H1 (cell line): Measurements from ENCODE around the gene COIL. TPM values are rescaled to one million over a fixed set of nuclear protein-coding genes. Genes with fewer than 3 reads are reported as not detected.

Experiments
- CTCF ChIA-PET: fragments of 300-600 bp; sonication (Branson Sonifier 250); formaldehyde crosslinking; loops from one replicate; lab custom pipeline; 2021; ENCODE audit not compliant: partially characterized antibody; lab: Charles Lee
- POLR2A ChIA-PET: fragments of 300-600 bp; sonication (Branson Sonifier 250); formaldehyde crosslinking; loops from one replicate; lab custom pipeline; 2021; ENCODE audit warnings: inconsistent platforms; ENCODE audit not compliant: partially characterized antibody; lab: Charles Lee
- DNase-seq, 2 experiments: peaks; one replicate each; pipeline versions ENCODE4 v3.0.0 to v3.0.0-alpha.2; 2010 to 2022; ENCODE audit warnings: low spot score in 2 of 2, low read depth in 1 of 2, mixed read lengths in 1 of 2
- FAIRE-seq: peaks from 2 replicates; lab custom pipeline; 2011; peaks lifted over from hg19 to GRCh38; lab: Jason Lieb, UNC
- H2AFZ ChIP-seq: 2 replicates; pipeline ENCODE4 v1.8.1; 2012; ENCODE audit warnings: low read length, inconsistent platforms
- H2AK5ac ChIP-seq: 2 replicates; pipeline ENCODE4 v1.6.1; 2013; ENCODE audit warnings: low read depth, low read length
- H2BK120ac ChIP-seq: replicated peaks from 2 replicates; pipeline ENCODE3; 2013; ENCODE audit warnings: low read depth, low read length, inconsistent platforms
- H2BK12ac ChIP-seq: 2 replicates; pipeline ENCODE4 v1.6.1; 2013; ENCODE audit warnings: low read depth, low read length
- H2BK15ac ChIP-seq: 2 replicates; pipeline ENCODE4 v1.6.1; 2013; ENCODE audit warnings: low read length
- H2BK20ac ChIP-seq: 2 replicates; pipeline ENCODE4 v1.6.1; 2013; ENCODE audit warnings: low read length
- H2BK5ac ChIP-seq: 2 replicates; pipeline ENCODE4 v1.6.1; 2013; ENCODE audit warnings: low read depth, low read length
- H3K14ac ChIP-seq: 2 replicates; pipeline ENCODE4 v1.6.1; 2013; ENCODE audit warnings: inconsistent platforms; ENCODE audit not compliant: insufficient read length
- H3K18ac ChIP-seq: 2 replicates; pipeline ENCODE4 v1.6.1; 2013; ENCODE audit warnings: low read length; ENCODE audit errors: extremely low read depth
- H3K23ac ChIP-seq: 2 replicates; pipeline ENCODE4 v1.6.1; 2013; ENCODE audit warnings: inconsistent platforms; ENCODE audit not compliant: insufficient read length
- H3K23me2 ChIP-seq: 2 replicates; pipeline ENCODE4 v1.6.1; 2013; ENCODE audit warnings: low read depth, low read length
- H3K27ac ChIP-seq: 2 replicates; pipeline ENCODE4 v1.6.1; 2011; ENCODE audit warnings: low read depth, low read length, inconsistent platforms
- H3K27me3 ChIP-seq, 4 experiments: replicated peaks in 1 of 4; 1 replicate in 1 of 4; 2 replicates in 3 of 4; pipeline versions ENCODE4 v1.6.1 to v1.8.1; 2011 to 2013; ENCODE audit warnings: low read length in 3 of 4, mild to moderate bottlenecking in 3 of 4, inconsistent platforms in 2 of 4, mixed read lengths in 2 of 4, moderate library complexity in 1 of 4; ENCODE audit not compliant: control insufficient read depth in 3 of 4, insufficient read depth in 3 of 4; ENCODE audit errors: extremely low read depth in 1 of 4
- H3K36me3 ChIP-seq, 4 experiments: 2 replicates each; pipeline versions ENCODE4 v1.6.1 to v1.8.1; 2011 to 2013; ENCODE audit warnings: mild to moderate bottlenecking in 4 of 4, low read length in 3 of 4, moderate library complexity in 2 of 4, control low read depth in 1 of 4, inconsistent platforms in 1 of 4; ENCODE audit not compliant: insufficient read depth in 4 of 4, control insufficient read depth in 2 of 4
- H3K4ac ChIP-seq: replicated peaks from 2 replicates; pipeline ENCODE3; 2013; ENCODE audit warnings: low read length, low read depth, mixed read lengths, inconsistent platforms; ENCODE audit not compliant: insufficient read length
- H3K4me1 ChIP-seq, 4 experiments: replicated peaks in 1 of 4; 1 replicate in 1 of 4; 2 replicates in 3 of 4; pipeline versions ENCODE4 v1.6.1 to v1.8.1; 2011 to 2013; ENCODE audit warnings: low read length in 3 of 4, inconsistent platforms in 2 of 4, mixed read lengths in 1 of 4; ENCODE audit not compliant: insufficient read depth in 4 of 4, control insufficient read depth in 3 of 4
- H3K4me2 ChIP-seq, 2 experiments: 2 replicates each; pipeline versions ENCODE4 v1.6.1 to v1.8.1; 2011 to 2013; ENCODE audit warnings: low read depth in 2 of 2, low read length in 2 of 2, control low read depth in 1 of 2, inconsistent platforms in 1 of 2, mild to moderate bottlenecking in 1 of 2; ENCODE audit not compliant: insufficient read depth in 1 of 2
- H3K4me3 ChIP-seq, 4 experiments: fragments of 200-600, 300-600 bp in 1 of 4; sonication (generic), shearing (Covaris generic), sonication (Bioruptor Twin) in 1 of 4; 2 replicates each; pipeline versions ENCODE4 v1.5.1 to v1.8.1; 2011 to 2016; ENCODE audit warnings: low read length in 4 of 4, low read depth in 3 of 4, control low read depth in 2 of 4, inconsistent platforms in 2 of 4, mild to moderate bottlenecking in 2 of 4, mixed read lengths in 1 of 4, moderate library complexity in 1 of 4; ENCODE audit not compliant: insufficient read depth in 2 of 4; ENCODE audit errors: extremely low read depth in 1 of 4
- H3K56ac ChIP-seq: replicated peaks from 2 replicates; pipeline ENCODE3; 2013; ENCODE audit warnings: low read depth, mild to moderate bottlenecking, mixed read lengths, low read length, inconsistent platforms; ENCODE audit not compliant: insufficient read length
- H3K79me1 ChIP-seq: 2 replicates; pipeline ENCODE4 v1.6.1; 2013; ENCODE audit warnings: low read depth, low read length, control low read depth
- H3K79me2 ChIP-seq, 2 experiments: 2 replicates each; pipeline versions ENCODE4 v1.6.1 to v1.8.1; 2012 to 2013; ENCODE audit warnings: low read length in 2 of 2, mild to moderate bottlenecking in 2 of 2, inconsistent platforms in 1 of 2; ENCODE audit not compliant: insufficient read depth in 2 of 2, control insufficient read depth in 1 of 2
- H3K9ac ChIP-seq, 4 experiments: replicated peaks in 1 of 4; 1 replicate in 1 of 4; 2 replicates in 3 of 4; pipeline versions ENCODE4 v1.6.1 to v1.8.1; 2011 to 2013; ENCODE audit warnings: low read depth in 3 of 4, low read length in 3 of 4, control low read depth in 2 of 4, mild to moderate bottlenecking in 2 of 4, moderate library complexity in 2 of 4, inconsistent platforms in 1 of 4; ENCODE audit errors: extremely low read depth in 1 of 4
- H3K9me3 ChIP-seq, 2 experiments: 2 replicates each; pipeline versions ENCODE4 v1.6.1 to v1.8.1; 2012 to 2013; ENCODE audit warnings: mild to moderate bottlenecking in 2 of 2, moderate library complexity in 2 of 2, control low read depth in 1 of 2, inconsistent platforms in 1 of 2, low read depth in 1 of 2, low read length in 1 of 2, mixed read lengths in 1 of 2; ENCODE audit not compliant: insufficient read depth in 2 of 2
- H4K20me1 ChIP-seq, 2 experiments: replicated peaks in 1 of 2; 2 replicates each; pipeline versions ENCODE3 to v1.8.1; 2011 to 2013; ENCODE audit warnings: inconsistent platforms in 2 of 2, low read length in 2 of 2, mild to moderate bottlenecking in 1 of 2; ENCODE audit not compliant: insufficient read depth in 2 of 2, control insufficient read depth in 1 of 2
- H4K5ac ChIP-seq: 2 replicates; pipeline ENCODE4 v1.6.1; 2013; ENCODE audit warnings: low read length, low read depth, mixed read lengths, inconsistent platforms; ENCODE audit not compliant: insufficient read length
- H4K8ac ChIP-seq: 2 replicates; pipeline ENCODE4 v1.8.0; 2013; ENCODE audit warnings: mild to moderate bottlenecking, moderate library complexity, low read length, inconsistent platforms; ENCODE audit not compliant: insufficient read depth; ENCODE audit errors: extremely low read depth
- H4K91ac ChIP-seq: replicated peaks from 2 replicates; pipeline ENCODE3; 2013; ENCODE audit warnings: low read length, mixed read lengths, inconsistent platforms; ENCODE audit not compliant: insufficient read length
- ATF2 ChIP-seq: IDR thresholded peaks from 2 replicates; pipeline ENCODE4 v1.6.1; 2012; ENCODE audit warnings: low read length, inconsistent platforms
- CBX5 ChIP-seq: fragments of 300-800, 300-1000 bp; sonication (generic); IDR thresholded peaks from 2 replicates; pipeline ENCODE4 v1.7.1; 2016; ENCODE audit warnings: antibody characterized with exemption, low read length, low read depth
- CBX8 ChIP-seq: fragments of 300-800, 300-1000 bp; sonication (generic); IDR thresholded peaks from 2 replicates; pipeline ENCODE4 v1.7.1; 2016; ENCODE audit warnings: low read depth, low read length, borderline replicate concordance
- CHD1 ChIP-seq: IDR thresholded peaks from 2 replicates; pipeline ENCODE4 v1.6.1; 2012; ENCODE audit warnings: low read depth, low read length, improper control_type of control experiment
- E2F6 ChIP-seq: IDR thresholded peaks from 2 replicates; pipeline ENCODE4 v1.6.1; 2012; ENCODE audit warnings: inconsistent platforms
- RAD21 ChIP-seq, 2 experiments: IDR thresholded peaks in 1 of 2; conservative IDR thresholded peaks in 1 of 2; 2 replicates each; pipeline ENCODE4 v1.6.1; 2011; ENCODE audit warnings: low read depth in 2 of 2, low read length in 2 of 2, improper control_type of control experiment in 1 of 2, inconsistent platforms in 1 of 2, mild to moderate bottlenecking in 1 of 2, moderate library complexity in 1 of 2
- RNF2 ChIP-seq: fragments of 200-900, 300-1000 bp; sonication (generic); IDR thresholded peaks from 2 replicates; pipeline ENCODE4 v1.7.1; 2016; ENCODE audit warnings: borderline replicate concordance, low read depth, mild to moderate bottlenecking, antibody characterized with exemption, low read length; ENCODE audit not compliant: poor library complexity, severe bottlenecking; ENCODE audit errors: missing control alignments
- YY1 ChIP-seq: IDR thresholded peaks from 2 replicates; pipeline ENCODE4 v1.6.1; 2011; ENCODE audit warnings: low read depth, mild to moderate bottlenecking, low read length
- WGBS, 2 experiments: shearing (Covaris generic) in 1 of 2; methylation state at CpG; one replicate each; pipeline versions ENCODE4 v1.1.6 to v1.1.7; 2013 to 2015; ENCODE audit warnings: low lambda C conversion rate in 2 of 2, mixed read lengths in 2 of 2, inconsistent platforms in 1 of 2, low coverage in 1 of 2, missing lambda C conversion rate in 1 of 2; ENCODE audit not compliant: insufficient replicate concordance in 2 of 2, insufficient coverage in 1 of 2, insufficient read length in 1 of 2; ENCODE audit errors: extremely low coverage in 1 of 2, missing lambda C conversion rate in 1 of 2; 5-methylcytosine and 5-hydroxymethylcytosine counted together
- polyA plus RNA-seq, 7 experiments: library from polyadenylated mRNA; depleted of rRNA in 3 of 7; stranded (reverse) in 5 of 7; unstranded in 2 of 7; fragments of >200 nt in 5 of 7; fragments of 200-250 nt in 2 of 7; gene quantifications; 1 replicate in 5 of 7; 2 replicates in 1 of 7; 4 replicates in 1 of 7; pipeline versions ENCODE4 v1.2.1 to v1.2.3, GENCODE V29; 2011 to 2013; ENCODE audit warnings: missing spikeins in 2 of 7, mixed read lengths in 2 of 7
- total RNA-seq: library from RNA; stranded (reverse); fragmentation: NEBNext Ultra II Directional; extraction: Animal tissue kit (Norgen Biotek cat#: 25700); gene quantifications from 2 replicates; pipeline ENCODE4 v1.2.1, GENCODE V29; 2021

The COIL gene
- total and polyA plus RNA-seq, 2 of the 8 experiments (the other 6 are each of a cell fraction or from before 2014, with no cell fraction given): 5.2 to 23.6 TPM

- H2BK15ac ChIP-seq: no peak overlapping the region
- H3K4me1 ChIP-seq: peaks cover 0 to 3% (median 0%) of the 10 kb centered on the region in 4 experiments; a peak in 2 of 7 replicates
- no peak overlapping the region for H2BK12ac ChIP-seq
- no peak overlapping the region for H2BK20ac ChIP-seq
- no peak overlapping the region for H4K5ac ChIP-seq
- H2AFZ ChIP-seq: no peak overlapping the region
- H3K14ac ChIP-seq: no peak overlapping the region
- H4K91ac ChIP-seq: no peak overlapping the region
- H3K23me2 ChIP-seq: peaks cover 2% of the 10 kb centered on the region; the same call in 1 of the 2 replicates
- FAIRE-seq (no peak), DNase-seq (no peak)
- no peak overlapping the region for H3K27ac ChIP-seq
- no peaks in the 10 kb centered on the region for H3K79me1 ChIP-seq
- H4K8ac ChIP-seq: no peak overlapping the region
- no peak overlapping the region for H2AK5ac ChIP-seq
- no peaks in the 10 kb centered on the region for H4K20me1 ChIP-seq
- ChIA-PET POLR2A (no interaction called here), CTCF (interaction anchor here (1.4 kb wide), 1 partner anchor 17 kb away, joined by 3 read pairs; no protein-coding TSS in a partner anchor)
- H3K18ac ChIP-seq: no peak overlapping the region
- TF ChIP-seq ATF2 (no peak), YY1 (no peak), CBX8 (no peak), CHD1 (no peak), CBX5 (no peak), RNF2 (no peak), E2F6 (no peak), RAD21 (IDR thresholded peaks at IDR 0.05 in 1 of 2, conservative IDR thresholded peaks at IDR 0.05 in 1 of 2; ENCODE audit: low read depth in 2 of 2, low read length in 2 of 2) (no peak)
- 90% methylated on average over 7 of the region's 7 CpGs; no CpG with 5 or more reads in 1 of the 2 experiments for WGBS, 2 experiments
- no peak overlapping the region for H3K4ac ChIP-seq
- no peak overlapping the region for H2BK5ac ChIP-seq
- H3K4me2 ChIP-seq: no peak overlapping the region
- no peak overlapping the region for H3K9ac ChIP-seq
- no peak overlapping the region for H3K56ac ChIP-seq
- H3K4me3 ChIP-seq: no peak overlapping the region
- no peaks in the 10 kb centered on the region; a peak in 1 of 8 replicates for H3K36me3 ChIP-seq
- peaks cover 4 to 18% of the 10 kb centered on the region in 2 experiments; a peak in 2 of 4 replicates for H3K9me3 ChIP-seq
- no peak overlapping the region for H2BK120ac ChIP-seq
- H3K23ac ChIP-seq: no peak overlapping the region
- H3K79me2 ChIP-seq: no peaks in the 10 kb centered on the region
- H3K27me3 ChIP-seq: no peaks in the 10 kb centered on the region
These were observed 11.4 kb upstream of the COIL start for GRCh38 chr17:56972111-56972730.
